Ureter (tissue), 1 donor: ENCODE data around the gene DIP2C. TPM values are rescaled to one million over a fixed set of nuclear protein-coding genes. Genes with fewer than 3 reads are reported as not detected.

ENCODE experiments used
- DNase-seq: peaks from one replicate; pipeline ENCODE4 v3.0.0-alpha.2; 2020; ENCODE audit warnings: low spot score
- total RNA-seq: library from RNA; stranded (reverse); gene quantifications from one replicate; pipeline ENCODE4 v1.2.4, GENCODE V29; 2023
- donor health status: DM: yes; HTN: yes; CAD: no.

DIP2C gene
- total RNA-seq, 1 donor from 2014 or later: 26.8 TPM

DNA sequence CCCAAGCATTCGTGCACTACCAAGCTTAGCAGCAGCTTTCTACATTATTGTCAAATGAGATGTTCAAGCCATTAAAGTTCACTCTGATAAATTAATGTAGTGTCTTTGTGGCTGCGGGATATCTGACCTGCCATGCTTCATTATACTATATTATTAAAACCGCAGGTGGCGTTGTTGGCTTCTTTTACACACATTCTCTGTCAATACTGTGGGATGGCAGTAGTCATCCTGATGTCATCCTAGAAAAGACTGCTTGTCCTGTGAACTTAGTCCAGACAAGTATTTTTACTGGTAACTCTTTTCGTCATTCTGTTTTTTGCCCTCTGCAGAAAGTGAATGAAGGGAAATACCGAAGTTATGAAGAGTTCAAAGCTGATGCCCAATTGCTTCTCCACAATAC is 450.4 kb downstream of the DIP2C start:
- DNase-seq: no peak

DNA sequence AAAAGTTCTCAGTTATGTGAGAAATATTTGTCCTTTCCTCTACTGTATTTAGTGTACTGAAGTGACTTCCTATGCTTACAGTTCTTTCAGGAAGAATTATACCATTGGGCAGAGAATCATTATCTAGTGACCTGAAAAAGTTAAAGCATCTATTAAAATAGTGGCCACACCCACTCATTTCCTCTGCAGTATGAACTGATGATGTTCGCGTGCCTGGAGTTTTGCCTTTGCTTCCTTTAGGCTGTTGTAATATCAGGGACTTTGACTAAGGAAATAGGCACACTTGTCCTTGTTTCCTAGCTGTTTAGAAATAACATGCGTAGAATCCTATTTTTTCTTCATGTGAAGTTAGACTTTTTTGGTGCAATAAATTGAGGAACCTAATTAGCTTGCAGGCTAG is 453.6 kb downstream of the DIP2C start:
- no peak for DNase-seq

DNA sequence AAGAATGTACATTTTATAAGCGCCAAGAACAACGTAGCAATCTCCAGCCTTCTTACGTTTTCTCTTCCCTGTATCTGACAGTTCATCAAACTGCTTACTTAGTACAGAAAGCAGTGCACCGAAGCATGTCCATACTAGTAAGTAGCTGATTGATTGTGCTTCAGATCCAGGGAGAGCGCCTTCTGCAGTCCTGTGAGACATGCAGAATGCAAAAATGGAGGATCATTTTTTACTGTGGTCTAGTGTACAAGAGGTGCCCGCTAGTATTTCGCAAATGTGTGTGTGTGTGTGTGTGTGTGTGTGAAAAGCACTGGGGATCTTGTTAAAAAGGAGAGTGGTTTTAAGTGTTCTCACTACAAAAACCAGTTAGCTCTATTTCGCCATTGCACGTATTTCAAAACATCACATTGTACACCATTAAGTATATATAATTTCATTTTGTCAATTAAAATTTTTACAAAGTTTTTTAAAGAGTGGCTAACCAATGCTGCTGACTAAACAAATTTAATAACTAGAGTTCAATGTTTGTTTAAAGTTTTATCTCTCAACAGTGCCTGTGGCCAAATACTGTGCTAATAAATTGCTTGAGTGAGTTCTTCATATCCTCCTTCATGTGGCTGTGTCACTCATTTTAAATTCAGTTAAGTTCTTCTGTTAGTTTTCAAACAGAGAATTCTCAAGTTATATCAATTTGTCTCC is 454.6 kb downstream of the DIP2C start:
- no peak for DNase-seq

DNA sequence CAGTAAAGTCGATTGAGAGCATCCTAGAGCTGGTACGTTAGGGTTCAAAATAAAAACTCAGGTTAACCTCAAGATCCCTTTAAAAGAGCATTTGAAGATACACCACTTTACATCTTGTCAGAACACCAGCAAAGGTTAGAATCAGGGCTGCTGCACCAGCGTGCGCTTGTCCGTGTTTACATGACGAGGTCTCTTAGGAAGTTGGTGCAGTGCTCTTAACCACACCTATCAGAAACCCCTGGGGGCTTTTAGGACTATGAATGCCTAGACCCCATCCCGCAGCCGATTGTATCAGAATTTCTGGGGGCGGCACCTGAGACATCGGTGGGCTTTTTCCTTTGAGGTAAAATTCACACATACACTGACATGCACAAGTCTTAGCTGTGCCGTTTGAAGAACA is 456.6 kb downstream of the DIP2C start:
- DNase-seq: no peak

DNA sequence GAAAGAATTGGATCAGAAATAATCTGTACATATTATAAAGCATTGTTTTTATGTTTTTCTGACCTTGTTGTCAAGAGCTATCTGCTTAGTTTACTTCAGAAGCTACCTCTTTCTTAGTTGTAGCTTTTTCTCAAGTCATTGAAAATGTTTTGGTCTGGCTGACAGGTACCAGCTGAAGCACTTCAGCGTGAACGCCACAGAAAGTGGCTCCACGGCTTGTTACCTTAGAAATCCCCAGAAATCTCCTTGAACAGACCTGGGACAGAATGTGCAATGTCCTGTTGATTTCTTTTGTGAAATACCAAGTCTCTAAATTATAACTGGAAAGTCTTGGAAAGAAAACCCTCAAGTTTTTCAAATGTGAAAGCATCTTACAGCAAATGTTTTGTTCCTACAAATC is 457.4 kb downstream of the DIP2C start:
- no peak for DNase-seq

DNA sequence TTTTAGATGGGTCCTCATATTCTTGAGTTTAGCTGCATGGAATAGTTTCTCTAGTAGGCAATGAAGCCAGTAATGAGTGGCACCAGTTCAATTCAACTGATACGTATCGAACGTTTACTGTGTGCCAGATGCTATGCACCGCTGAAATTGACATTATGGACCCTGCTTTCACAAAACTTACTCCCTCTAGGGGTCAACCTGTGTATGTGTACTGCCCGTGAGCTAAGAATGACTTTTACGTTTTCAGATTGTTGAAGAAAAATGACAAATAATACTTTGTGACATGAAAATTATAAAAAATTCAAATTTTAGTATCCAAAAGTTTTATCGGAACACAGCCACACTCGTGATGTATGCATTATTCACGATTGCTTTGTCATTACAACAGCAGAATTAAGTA is 458.7 kb downstream of the DIP2C start:
- DNase-seq: no peak

DNA sequence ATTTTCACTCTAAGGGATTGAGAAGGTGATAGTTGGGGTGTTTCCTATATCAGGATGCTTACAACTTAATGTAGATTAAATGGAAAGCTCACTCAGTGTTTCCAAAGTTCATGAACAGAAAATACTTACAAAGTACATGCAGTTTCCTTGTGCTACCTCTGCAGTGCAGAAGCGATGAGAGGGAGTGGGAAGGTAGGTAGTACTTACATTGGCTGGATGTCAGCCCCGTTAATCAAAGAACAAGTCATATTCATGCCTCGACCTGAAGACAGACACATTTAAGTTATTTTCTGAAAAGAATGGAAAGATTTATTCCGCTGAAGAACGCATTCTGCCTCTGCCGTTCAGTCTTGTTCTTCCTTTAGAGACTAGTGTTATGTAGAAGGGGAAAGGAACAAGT is 461.1 kb downstream of the DIP2C start:
- DNase-seq: no peak

DNA sequence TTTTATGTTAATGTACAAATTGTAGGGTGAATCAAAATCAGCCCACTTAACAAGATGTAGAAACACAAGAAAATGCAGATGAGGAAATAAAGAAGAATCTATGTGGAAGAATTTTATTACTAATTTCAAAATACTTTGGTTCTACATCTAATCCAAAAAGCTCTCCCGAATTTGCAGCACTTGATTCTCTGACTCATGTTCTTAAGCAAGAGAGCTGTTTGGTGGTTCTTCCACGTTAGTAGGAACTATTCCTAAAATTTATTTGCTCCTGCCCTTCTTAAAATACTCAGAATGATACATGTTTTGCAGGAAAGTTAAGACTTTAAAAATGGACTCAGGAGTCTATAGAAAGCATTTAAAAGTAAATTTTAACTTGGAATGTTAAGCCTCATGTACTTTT is 462.5 kb downstream of the DIP2C start:
- no peak for DNase-seq

DNA sequence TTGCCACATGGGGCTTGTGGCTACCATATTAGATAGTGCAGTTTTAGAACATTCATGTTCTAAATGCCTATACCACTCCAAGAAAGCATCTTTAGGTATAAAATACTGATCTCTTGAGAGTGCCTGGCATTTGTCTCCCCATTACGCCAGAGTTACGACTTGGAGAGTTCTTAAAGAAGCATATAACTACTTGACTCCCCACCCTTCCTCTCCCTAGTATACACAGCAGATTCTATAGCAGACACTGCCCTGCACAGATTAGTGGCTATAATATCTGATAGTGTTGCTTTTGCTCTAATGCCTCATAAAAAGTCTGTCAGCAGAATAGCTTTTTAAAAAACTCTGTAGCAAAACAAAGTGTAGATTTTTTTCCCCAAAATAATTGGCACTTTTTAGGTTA is 463.4 kb downstream of the DIP2C start:
- no peak for DNase-seq

DNA sequence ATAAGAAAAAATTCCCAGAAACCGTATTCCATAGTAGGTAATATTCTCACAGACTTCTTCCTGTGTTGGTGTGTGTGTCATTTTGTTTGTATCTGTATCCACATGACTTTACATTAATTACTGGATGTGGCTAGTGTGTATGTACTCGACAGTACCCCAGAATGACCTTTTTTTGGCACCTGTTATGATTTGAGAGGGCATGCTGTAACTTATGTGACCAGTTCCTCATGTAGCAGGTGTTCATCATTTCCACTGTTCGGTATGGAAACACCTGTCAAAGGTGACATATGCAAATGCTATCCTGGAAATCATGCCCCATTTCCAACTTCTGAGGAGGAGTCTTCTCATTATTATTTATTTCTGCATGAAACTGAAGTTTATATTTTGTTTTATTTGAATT is 464.9 kb downstream of the DIP2C start:
- no peak for DNase-seq

Other genes with a start within 250 kb of the DIP2C start
- gene LARP4B, start 242.0 kb upstream of the DIP2C start, total RNA-seq: 125 TPM